GM23338 (cell line): ENCODE data around the gene ST8SIA1. TPM values are rescaled to one million over a fixed set of nuclear protein-coding genes. Genes with fewer than 3 reads are reported as not detected.

Source experiments
- ATAC-seq: fragments of 200-7000 bp; cut with Tn5 transposase; 3 replicates; pipeline ENCODE4 v1.9.1; 2020
- DNase-seq: peaks from one replicate; pipeline ENCODE4 v3.0.0-alpha.2; 2015; ENCODE audit warnings: low spot score
- H2AFZ ChIP-seq: fragments of 200-600 bp; sonication (generic); 2 replicates; pipeline ENCODE4 v1.8.0; 2016; ENCODE audit warnings: antibody characterized with exemption, mild to moderate bottlenecking, moderate library complexity
- H3F3A ChIP-seq: fragments of 200-600 bp; sonication (generic); replicated peaks from 2 replicates; pipeline ENCODE4 v1.8.0; 2017; ENCODE audit warnings: antibody characterized with exemption, mixed run types, low read depth
- H3K27ac ChIP-seq: fragments of 200-600 bp; sonication (generic); 2 replicates; pipeline ENCODE4 v1.6.1; 2016; ENCODE audit warnings: low read depth
- H3K27me3 ChIP-seq: fragments of 200-600 bp; sonication (generic); 2 replicates; pipeline ENCODE4 v1.8.0; 2016; ENCODE audit warnings: mild to moderate bottlenecking, mixed run types, moderate library complexity; ENCODE audit not compliant: insufficient read depth
- H3K36me3 ChIP-seq: fragments of 200-600 bp; sonication (generic); 2 replicates; pipeline ENCODE4 v1.8.0; 2016; ENCODE audit warnings: mild to moderate bottlenecking; ENCODE audit not compliant: insufficient read depth
- H3K4me1 ChIP-seq: fragments of 200-600 bp; sonication (generic); 2 replicates; pipeline ENCODE4 v1.8.0; 2016; ENCODE audit warnings: mild to moderate bottlenecking, moderate library complexity; ENCODE audit not compliant: insufficient read depth
- H3K4me2 ChIP-seq: fragments of 200-600 bp; sonication (generic); 2 replicates; pipeline ENCODE4 v1.7.1; 2017; ENCODE audit warnings: mixed run types
- H3K4me3 ChIP-seq: fragments of 200-600 bp; sonication (generic); 2 replicates; pipeline ENCODE4 v1.6.1; 2016; ENCODE audit warnings: mixed run types
- H3K79me2 ChIP-seq: fragments of 200-600 bp; sonication (generic); replicated peaks from 2 replicates; pipeline ENCODE4 v1.8.0; 2017; ENCODE audit warnings: mild to moderate bottlenecking; ENCODE audit not compliant: insufficient read depth
- H3K9me2 ChIP-seq: fragments of 200-600 bp; sonication (generic); 2 replicates; pipeline ENCODE4 v1.8.0; 2017; ENCODE audit not compliant: insufficient read depth
- H4K20me1 ChIP-seq: fragments of 200-600 bp; sonication (generic); replicated peaks from 2 replicates; pipeline ENCODE4 v1.8.0; 2017; ENCODE audit warnings: mild to moderate bottlenecking; ENCODE audit not compliant: insufficient read depth
- H3K27ac Mint-ChIP-seq: 2 replicates; pipeline ENCODE4 v1.8.0; 2020; ENCODE audit warnings: inconsistent platforms, mild to moderate bottlenecking, moderate library complexity, mixed read lengths
- H3K27me3 Mint-ChIP-seq: 3 replicates; pipeline ENCODE4 v1.8.0; 2022; ENCODE audit warnings: low read depth, mild to moderate bottlenecking, moderate library complexity, mixed read lengths, inconsistent platforms; ENCODE audit not compliant: insufficient read depth, poor library complexity
- H3K36me3 Mint-ChIP-seq: 3 replicates; pipeline ENCODE4 v1.8.0; 2021; ENCODE audit warnings: low read depth, mild to moderate bottlenecking, inconsistent platforms, moderate library complexity, mixed read lengths
- H3K4me1 Mint-ChIP-seq: 3 replicates; pipeline ENCODE4 v1.8.0; 2020; ENCODE audit warnings: mild to moderate bottlenecking, inconsistent platforms, mixed read lengths
- H3K4me3 Mint-ChIP-seq: 3 replicates; pipeline ENCODE4 v1.8.0; 2021; ENCODE audit warnings: moderate library complexity, mild to moderate bottlenecking, inconsistent platforms, mixed read lengths
- H3K9me3 Mint-ChIP-seq: 3 replicates; pipeline ENCODE4 v1.8.0; 2020; ENCODE audit warnings: moderate library complexity, mild to moderate bottlenecking, inconsistent platforms, mixed read lengths
- CREB1 ChIP-seq: fragments of 250-450 bp; sonication (Bioruptor Pico); IDR thresholded peaks from 2 replicates; pipeline ENCODE4 v1.5.0; 2020; ENCODE audit warnings: low read depth, mild to moderate bottlenecking, moderate library complexity
- CTCF ChIP-seq, 2 experiments: fragments of 200-600 bp in 1 of 2; sonication (generic) in 1 of 2; conservative IDR thresholded peaks; 2 replicates each; pipeline versions ENCODE4 v1.5.1 to v1.6.1; 2016 to 2017; ENCODE audit warnings: antibody characterized with exemption in 2 of 2, low read depth in 2 of 2, mild to moderate bottlenecking in 2 of 2, moderate library complexity in 1 of 2
- ETS1 ChIP-seq: IDR thresholded peaks from 2 replicates; pipeline ENCODE4 v1.6.1; 2016; ENCODE audit warnings: antibody characterized with exemption
- EZH2 ChIP-seq: fragments of 200-600 bp; sonication (generic); IDR thresholded peaks from one replicate; pipeline ENCODE4 v1.8.0; 2017; ENCODE audit warnings: antibody characterized with exemption, mild to moderate bottlenecking, low read depth; ENCODE audit not compliant: unreplicated experiment
- EZH2phosphoT487 ChIP-seq: fragments of 200-600 bp; sonication (generic); IDR thresholded peaks from one replicate; pipeline ENCODE4 v1.8.1; 2018; ENCODE audit warnings: antibody characterized with exemption; ENCODE audit not compliant: unreplicated experiment
- JUNB ChIP-seq: IDR thresholded peaks from one replicate; pipeline ENCODE4 v1.6.1; 2016; ENCODE audit warnings: antibody characterized with exemption; ENCODE audit not compliant: unreplicated experiment
- NANOG ChIP-seq: IDR thresholded peaks from 2 replicates; pipeline ENCODE4 v1.6.1; 2016; ENCODE audit warnings: antibody characterized with exemption, borderline replicate concordance
- POLR2AphosphoS5 ChIP-seq: IDR thresholded peaks from 2 replicates; pipeline ENCODE4 v1.6.1; 2016; ENCODE audit warnings: antibody characterized with exemption, low read depth
- REST ChIP-seq: IDR thresholded peaks from one replicate; pipeline ENCODE4 v1.6.1; 2018; ENCODE audit warnings: antibody characterized with exemption; ENCODE audit not compliant: unreplicated experiment
- STAT1 ChIP-seq: IDR thresholded peaks from one replicate; pipeline ENCODE4 v1.6.1; 2016; ENCODE audit warnings: antibody characterized with exemption; ENCODE audit not compliant: unreplicated experiment
- ZNF114 ChIP-seq: fragments of 250-450 bp; sonication (Bioruptor Pico); IDR thresholded peaks from 2 replicates; pipeline ENCODE4 v1.5.0; 2020; ENCODE audit warnings: mild to moderate bottlenecking, moderate library complexity
- ZNF331 ChIP-seq: fragments of 250-450 bp; sonication (Bioruptor Pico); IDR thresholded peaks from 2 replicates; pipeline ENCODE4 v1.5.0; 2020; ENCODE audit warnings: low read depth, mild to moderate bottlenecking, moderate library complexity
- ZNF462 ChIP-seq: fragments of 250-450 bp; sonication (Bioruptor Pico); IDR thresholded peaks from 2 replicates; pipeline ENCODE4 v1.5.0; 2020; ENCODE audit warnings: mild to moderate bottlenecking, moderate library complexity
- polyA plus RNA-seq: library from polyadenylated mRNA; unstranded; fragments of >200 nt; fragmentation: Nextera tagmentation; extraction: Ambion mirVana; gene quantifications from 2 replicates; pipeline ENCODE4 v1.2.1, GENCODE V29; 2016
- total RNA-seq: library from RNA; depleted of rRNA; stranded (reverse); fragments of >200 nt; shearing (Covaris generic); gene quantifications from 2 replicates; pipeline ENCODE4 v1.2.3, GENCODE V29; 2014

Gene ST8SIA1
- total and polyA plus RNA-seq, 2 experiments from 2014 or later, result 2.5 to 5.1 TPM

- H2AFZ ChIP-seq, result no peak overlapping the region
- Mint-ChIP-seq H3K27me3 (no peaks in the 10 kb centered on the region), H3K36me3 (no peaks in the 10 kb centered on the region), H3K27ac (no peak overlapping the region), H3K9me3 (peaks cover 6% of the 10 kb centered on the region; the same call in 1 of the 3 replicates), H3K4me3 (no peak overlapping the region), H3K4me1 (no peaks in the 10 kb centered on the region)
- H3K79me2 ChIP-seq, result no peaks in the 10 kb centered on the region
- H4K20me1 ChIP-seq, result no peaks in the 10 kb centered on the region
- H3K9me2 ChIP-seq, result peaks cover 8% of the 10 kb centered on the region; the same call in 1 of the 2 replicates
- H3K36me3 ChIP-seq, result no peaks in the 10 kb centered on the region
- no peak overlapping the region for H3K27ac ChIP-seq
- no peak overlapping the region for H3K4me3 ChIP-seq
- no peaks in the 10 kb centered on the region for H3K27me3 ChIP-seq
- H3K4me1 ChIP-seq, result no peaks in the 10 kb centered on the region
- DNase-seq, result no peak
- H3F3A ChIP-seq, result no peaks in the 10 kb centered on the region
- ATAC-seq, result no peak
- TF ChIP-seq CTCF (conservative IDR thresholded peaks at IDR 0.05; ENCODE audit: low read depth in 2 of 2), result no peak
- no peak for TF ChIP-seq JUNB
- TF ChIP-seq STAT1, result no peak
- TF ChIP-seq POLR2AphosphoS5, result no peak
- TF ChIP-seq EZH2, result no peak
- TF ChIP-seq ZNF331 (CRISPR knock-in tag), result no peak
- TF ChIP-seq CREB1 (CRISPR knock-in tag), result no peak
- TF ChIP-seq EZH2phosphoT487, result no peak
- TF ChIP-seq ZNF462 (CRISPR knock-in tag), result no peak
- TF ChIP-seq ZNF114 (CRISPR knock-in tag), result no peak
- no peak for TF ChIP-seq ETS1
- TF ChIP-seq NANOG, result no peak
- no peak for TF ChIP-seq REST
- no peak overlapping the region for H3K4me2 ChIP-seq
Measured at GRCh38 chr12:22201101-22201500, 133.4 kb downstream of the ST8SIA1 start.
